Measurements from ENCODE around the gene HCN2.

The HCN2 gene

DNA sequence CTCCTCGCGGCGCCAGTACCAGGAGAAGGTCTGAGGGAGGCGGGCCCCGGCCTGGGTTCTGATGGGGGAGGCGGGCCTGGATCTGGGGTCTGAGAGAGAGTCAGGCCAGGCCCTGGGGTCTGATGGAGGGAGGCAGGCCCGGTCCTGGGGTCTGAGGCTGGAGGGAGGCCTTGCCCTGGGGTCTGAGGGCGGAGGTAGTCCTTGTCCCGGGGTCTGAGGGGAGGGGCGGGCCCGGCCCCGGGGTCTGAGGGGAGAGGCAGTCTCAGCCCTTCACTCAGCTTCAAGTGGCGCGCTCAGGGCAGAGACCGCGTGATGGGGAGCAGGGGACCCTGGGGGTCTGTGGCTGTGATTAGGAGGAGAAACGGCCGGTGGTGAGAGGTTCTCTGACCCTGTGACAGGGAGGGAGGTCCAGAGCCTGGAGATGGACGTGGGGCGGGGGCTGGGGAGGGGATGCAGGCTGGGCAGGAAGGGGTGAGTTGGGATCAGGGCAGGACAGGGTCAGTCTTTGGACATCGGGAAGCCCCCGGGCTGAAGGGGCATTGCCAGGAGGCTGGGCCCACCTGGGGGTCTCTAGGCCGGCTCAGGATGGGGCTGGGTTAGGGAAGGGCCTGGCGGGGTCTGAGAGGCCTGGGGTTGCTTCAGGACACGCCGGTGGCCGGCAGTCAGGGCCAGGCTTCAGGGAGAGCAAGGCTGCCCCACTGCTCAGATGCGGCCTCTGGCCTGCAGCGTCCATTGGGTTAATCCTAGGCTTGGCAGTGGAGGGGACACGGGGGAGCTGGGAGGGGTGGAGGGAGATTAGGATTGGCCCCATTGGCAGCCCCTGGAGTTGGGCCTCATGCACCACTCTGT, 18.7 kb downstream of the HCN2 start:
- H3K27ac ChIP-seq (ENCODE audit: low read depth, low read length, severe bottlenecking), result no peak overlapping the region
- WGBS, 2 experiments (ENCODE audit: insufficient coverage in 2 of 2), result 85 to 90% methylated on average over 17 to 28 of the region's 30 CpGs

DNA sequence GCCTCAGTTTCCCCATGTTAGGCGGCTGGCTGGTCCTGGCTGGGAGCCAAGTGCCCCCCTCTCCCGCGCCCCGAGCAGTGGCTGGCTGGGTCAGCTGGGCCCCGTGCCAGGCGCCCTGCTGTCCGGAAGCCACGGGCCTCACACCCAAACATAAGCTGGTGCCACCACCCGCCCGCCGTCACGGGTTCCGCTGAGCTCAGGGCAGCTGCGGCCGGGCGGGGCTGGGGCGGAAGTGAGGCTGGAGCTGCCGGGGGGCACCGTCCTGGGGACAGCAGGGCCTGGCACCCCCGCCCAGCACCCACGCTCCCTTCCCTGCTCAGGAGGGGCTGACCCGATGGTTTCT, 19.3 kb downstream of the HCN2 start:
- Histone ChIP-seq H3K27ac (ENCODE audit: low read depth, low read length, severe bottlenecking) (no peak overlapping the region), H3K4me3 (ENCODE audit: extremely low read depth, insufficient read depth, low read length, poor library complexity, severe bottlenecking) (no peak overlapping the region), H3K9me3 (ENCODE audit: control insufficient read depth, low read length) (no peaks in the 10 kb centered on the region), H3K36me3 (ENCODE audit: control insufficient read depth, insufficient read depth, low read length) (peaks cover under 1% of the 10 kb centered on the region), H3K4me1 (ENCODE audit: control insufficient read depth, insufficient read depth, low read length, poor library complexity, severe bottlenecking) (peaks cover 8% of the 10 kb centered on the region)
- 96 to 97% methylated on average over 13 to 18 of the region's 22 CpGs for WGBS, 2 experiments (ENCODE audit: insufficient coverage in 2 of 2)

More for the DNA sequence above, 18.7 kb downstream of the HCN2 start:
- Histone ChIP-seq H3K36me3 (ENCODE audit: control insufficient read depth, insufficient read depth, low read length) (no peaks in the 10 kb centered on the region), H3K9me3 (ENCODE audit: control insufficient read depth, low read length) (no peaks in the 10 kb centered on the region), H3K4me1 (ENCODE audit: control insufficient read depth, insufficient read depth, low read length, poor library complexity, severe bottlenecking) (peaks cover 8% of the 10 kb centered on the region), H3K4me3 (ENCODE audit: extremely low read depth, insufficient read depth, low read length, poor library complexity, severe bottlenecking) (no peak overlapping the region)

DNA sequence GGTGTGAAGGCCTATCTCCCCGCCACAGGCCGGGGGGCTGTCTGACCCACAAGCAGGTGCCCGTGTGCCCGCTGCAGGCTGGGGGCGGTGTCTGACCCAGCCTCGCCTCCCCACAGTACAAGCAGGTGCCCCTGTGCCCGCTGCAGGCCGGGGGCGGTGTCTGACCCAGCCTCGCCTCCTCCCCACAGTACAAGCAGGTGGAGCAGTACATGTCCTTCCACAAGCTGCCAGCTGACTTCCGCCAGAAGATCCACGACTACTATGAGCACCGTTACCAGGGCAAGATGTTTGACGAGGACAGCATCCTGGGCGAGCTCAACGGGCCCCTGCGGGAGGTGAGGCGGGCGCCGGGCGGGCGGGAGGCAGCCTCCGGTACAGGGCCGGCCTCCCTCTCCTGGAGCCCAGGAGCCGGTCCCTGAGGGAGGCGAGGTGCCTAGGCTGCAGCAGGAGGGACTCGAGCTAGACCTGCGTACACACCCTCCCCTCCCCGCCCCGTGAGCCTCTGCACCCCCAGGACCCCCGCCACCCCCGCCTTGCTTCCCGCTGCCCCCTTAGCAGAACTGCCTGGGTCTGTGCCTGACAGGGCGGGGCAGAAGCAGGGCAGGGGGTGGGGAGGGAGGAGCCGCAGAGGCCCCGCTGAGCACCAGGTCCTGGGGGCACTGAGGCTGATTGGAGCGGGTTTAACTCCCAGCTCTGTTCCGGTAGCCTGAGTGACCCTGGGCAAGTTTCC, 20.6 kb downstream of the HCN2 start:
- Histone ChIP-seq H3K9me3 (ENCODE audit: control insufficient read depth, low read length) (no peaks in the 10 kb centered on the region), H3K27ac (ENCODE audit: low read depth, low read length, severe bottlenecking) (peak overlapping the region; percentile 69), H3K4me1 (ENCODE audit: control insufficient read depth, insufficient read depth, low read length, poor library complexity, severe bottlenecking) (peaks cover 8% of the 10 kb centered on the region), H3K36me3 (ENCODE audit: control insufficient read depth, insufficient read depth, low read length) (peaks cover 9% of the 10 kb centered on the region), H3K4me3 (ENCODE audit: extremely low read depth, insufficient read depth, low read length, poor library complexity, severe bottlenecking) (no peak overlapping the region)
- WGBS, 2 experiments (ENCODE audit: insufficient coverage in 2 of 2), result 87 to 88% methylated on average over 21 to 27 of the region's 38 CpGs

DNA sequence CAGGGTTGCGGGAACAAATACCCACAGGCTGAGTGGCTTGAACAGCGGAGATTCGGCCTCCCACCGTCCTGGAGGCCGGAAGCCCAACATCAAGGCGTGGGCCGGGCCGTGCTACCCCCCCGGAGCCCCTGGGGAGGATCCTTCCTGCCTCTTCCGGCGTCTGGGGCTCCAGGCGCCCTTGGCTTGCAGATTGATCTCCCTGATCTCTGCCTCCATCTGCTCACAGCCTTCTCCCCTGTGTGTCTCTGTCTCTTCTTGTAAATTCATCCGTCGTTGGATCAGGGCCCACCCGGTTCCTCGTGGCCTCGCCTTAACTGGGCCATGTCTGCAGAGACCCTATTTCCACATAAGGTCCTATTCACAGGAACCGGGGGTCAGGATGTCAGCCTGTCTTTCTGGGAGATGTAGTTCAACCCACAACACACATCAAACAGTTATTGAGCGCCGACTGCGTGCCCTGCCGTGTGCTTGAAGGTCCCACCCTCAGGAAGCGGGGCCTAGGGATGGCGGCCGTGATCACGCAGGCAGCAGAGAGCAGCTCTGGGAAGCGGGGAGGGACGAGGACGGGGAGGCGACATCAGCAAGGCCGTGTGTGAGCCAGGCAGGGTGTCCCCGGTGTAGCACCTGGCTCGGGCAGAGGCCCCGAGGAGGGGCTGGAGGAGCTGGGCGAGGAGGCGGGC, 21.3 kb downstream of the HCN2 start:
- no peak overlapping the region for H3K4me3 ChIP-seq (ENCODE audit: extremely low read depth, insufficient read depth, low read length, poor library complexity, severe bottlenecking)
- peaks cover 12% of the 10 kb centered on the region for H3K36me3 ChIP-seq (ENCODE audit: control insufficient read depth, insufficient read depth, low read length)
- peak overlapping the region; percentile 69 for H3K27ac ChIP-seq (ENCODE audit: low read depth, low read length, severe bottlenecking)
- peaks cover 8% of the 10 kb centered on the region for H3K4me1 ChIP-seq (ENCODE audit: control insufficient read depth, insufficient read depth, low read length, poor library complexity, severe bottlenecking)
- WGBS, 2 experiments (ENCODE audit: insufficient coverage in 2 of 2), result 57 to 60% methylated on average over 28 to 35 of the region's 36 CpGs
- no peaks in the 10 kb centered on the region for H3K9me3 ChIP-seq (ENCODE audit: control insufficient read depth, low read length)

DNA sequence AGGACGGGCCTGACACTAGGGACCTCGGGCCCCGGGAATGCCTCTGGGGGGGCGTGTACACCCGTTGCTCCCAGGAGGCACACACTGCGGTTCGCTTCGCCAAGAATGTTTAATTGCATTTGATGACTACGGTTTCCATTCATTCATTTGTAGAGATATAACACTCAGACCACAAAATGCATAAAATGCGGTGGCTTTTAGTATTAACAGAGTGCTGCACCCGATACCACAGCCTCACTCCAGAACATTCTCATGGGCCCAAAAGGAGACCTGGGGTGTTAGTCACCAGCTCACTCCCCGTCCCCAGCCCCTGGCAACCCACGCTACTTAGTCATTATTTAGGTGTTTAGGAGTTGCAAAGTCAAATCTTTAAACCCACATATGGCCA, 21.8 kb downstream of the HCN2 start:
- H3K27ac ChIP-seq (ENCODE audit: low read depth, low read length, severe bottlenecking), result no peak overlapping the region
- peaks cover 12% of the 10 kb centered on the region for H3K36me3 ChIP-seq (ENCODE audit: control insufficient read depth, insufficient read depth, low read length)
- H3K4me3 ChIP-seq (ENCODE audit: extremely low read depth, insufficient read depth, low read length, poor library complexity, severe bottlenecking), result no peak overlapping the region
- no peaks in the 10 kb centered on the region for H3K9me3 ChIP-seq (ENCODE audit: control insufficient read depth, low read length)
- peaks cover 8% of the 10 kb centered on the region for H3K4me1 ChIP-seq (ENCODE audit: control insufficient read depth, insufficient read depth, low read length, poor library complexity, severe bottlenecking)
- 82 to 86% methylated on average over 9 to 10 of the region's 13 CpGs for WGBS, 2 experiments (ENCODE audit: insufficient coverage in 2 of 2)

DNA sequence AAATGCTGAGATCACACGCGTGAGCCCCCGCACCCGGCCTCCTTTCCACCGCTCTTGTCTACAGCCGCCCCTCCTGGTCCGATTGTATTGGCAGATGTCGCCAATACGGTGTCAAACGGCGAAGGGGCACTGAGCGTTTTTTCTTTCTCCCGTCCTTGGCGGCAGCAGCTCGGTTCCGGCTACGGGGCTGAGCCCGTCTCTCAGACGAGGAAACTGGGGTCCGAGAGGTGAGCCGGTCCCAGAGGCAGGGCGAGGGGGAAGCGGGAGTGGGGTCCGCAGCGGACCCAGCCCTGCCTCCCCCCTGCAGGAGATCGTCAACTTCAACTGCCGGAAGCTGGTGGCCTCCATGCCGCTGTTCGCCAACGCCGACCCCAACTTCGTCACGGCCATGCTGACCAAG, 23.3 kb downstream of the HCN2 start:
- H3K4me3 ChIP-seq (ENCODE audit: extremely low read depth, insufficient read depth, low read length, poor library complexity, severe bottlenecking), result no peak overlapping the region
- no peak overlapping the region for H3K27ac ChIP-seq (ENCODE audit: low read depth, low read length, severe bottlenecking)
- H3K9me3 ChIP-seq (ENCODE audit: control insufficient read depth, low read length), result no peaks in the 10 kb centered on the region
- H3K36me3 ChIP-seq (ENCODE audit: control insufficient read depth, insufficient read depth, low read length), result peaks cover 21% of the 10 kb centered on the region
- H3K4me1 ChIP-seq (ENCODE audit: control insufficient read depth, insufficient read depth, low read length, poor library complexity, severe bottlenecking), result peaks cover 8% of the 10 kb centered on the region
- WGBS, 2 experiments (ENCODE audit: insufficient coverage in 2 of 2), result 95 to 96% methylated on average over 33 of the region's 33 CpGs

DNA sequence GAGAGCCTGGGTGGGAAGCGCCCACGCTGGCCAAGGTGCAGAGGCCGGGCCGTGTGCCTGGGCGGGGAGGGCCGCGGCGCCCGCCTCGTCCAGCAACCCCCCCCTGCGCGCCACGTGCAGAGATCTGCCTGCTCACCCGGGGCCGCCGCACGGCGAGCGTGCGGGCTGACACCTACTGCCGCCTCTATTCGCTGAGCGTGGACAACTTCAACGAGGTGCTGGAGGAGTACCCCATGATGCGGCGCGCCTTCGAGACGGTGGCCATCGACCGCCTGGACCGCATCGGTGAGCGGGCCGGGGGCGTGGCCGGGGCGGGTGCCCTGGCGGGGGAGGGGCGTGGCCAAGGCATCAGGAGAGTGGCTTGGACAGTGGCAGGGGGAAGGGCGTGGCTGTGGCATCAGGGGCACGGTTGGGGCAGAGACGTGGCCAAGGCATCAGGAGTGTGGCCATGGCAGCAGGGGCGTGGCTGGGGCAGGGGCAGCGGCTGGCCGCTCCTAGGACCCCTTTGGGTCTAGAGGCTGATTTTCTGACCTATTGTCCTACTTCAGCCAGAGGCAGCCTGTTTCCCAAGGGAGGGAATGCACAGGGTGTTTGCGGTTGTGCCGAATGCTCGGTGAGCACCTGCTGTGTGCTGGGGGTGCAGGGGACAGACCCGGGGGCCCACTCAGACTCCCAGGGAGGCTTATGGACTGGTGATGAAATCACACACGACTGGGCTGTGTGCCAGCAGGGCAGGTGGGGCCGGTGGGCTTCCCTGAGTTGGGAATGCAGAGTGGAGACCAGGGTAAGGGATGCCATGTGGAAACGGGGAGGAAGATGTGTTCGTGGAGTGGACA, 24.3 kb downstream of the HCN2 start:
- Histone ChIP-seq H3K27ac (ENCODE audit: low read depth, low read length, severe bottlenecking) (no peak overlapping the region), H3K4me1 (ENCODE audit: control insufficient read depth, insufficient read depth, low read length, poor library complexity, severe bottlenecking) (peaks cover 8% of the 10 kb centered on the region), H3K9me3 (ENCODE audit: control insufficient read depth, low read length) (no peaks in the 10 kb centered on the region), H3K36me3 (ENCODE audit: control insufficient read depth, insufficient read depth, low read length) (peaks cover 31% of the 10 kb centered on the region), H3K4me3 (ENCODE audit: extremely low read depth, insufficient read depth, low read length, poor library complexity, severe bottlenecking) (no peak overlapping the region)
- 96 to 97% methylated on average over 41 to 54 of the region's 54 CpGs for WGBS, 2 experiments (ENCODE audit: insufficient coverage in 2 of 2)

DNA sequence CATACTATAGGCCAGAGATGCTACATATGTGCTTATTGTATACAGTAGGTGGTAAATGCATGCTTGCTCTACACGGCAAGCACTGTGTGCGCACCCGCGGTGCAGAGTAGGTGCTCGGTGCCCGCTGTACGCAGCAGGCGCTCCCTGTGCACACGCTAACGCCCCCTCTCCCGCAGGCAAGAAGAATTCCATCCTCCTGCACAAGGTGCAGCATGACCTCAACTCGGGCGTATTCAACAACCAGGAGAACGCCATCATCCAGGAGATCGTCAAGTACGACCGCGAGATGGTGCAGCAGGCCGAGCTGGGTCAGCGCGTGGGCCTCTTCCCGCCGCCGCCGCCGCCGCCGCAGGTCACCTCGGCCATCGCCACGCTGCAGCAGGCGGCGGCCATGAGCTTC, 25.9 kb downstream of the HCN2 start:
- no peak overlapping the region for H3K27ac ChIP-seq (ENCODE audit: low read depth, low read length, severe bottlenecking)
- peaks cover 8% of the 10 kb centered on the region for H3K4me1 ChIP-seq (ENCODE audit: control insufficient read depth, insufficient read depth, low read length, poor library complexity, severe bottlenecking)
- WGBS, 2 experiments (ENCODE audit: insufficient coverage in 2 of 2), result 87 to 91% methylated on average over 21 to 31 of the region's 33 CpGs
- no peak overlapping the region for H3K4me3 ChIP-seq (ENCODE audit: extremely low read depth, insufficient read depth, low read length, poor library complexity, severe bottlenecking)
- no peaks in the 10 kb centered on the region for H3K9me3 ChIP-seq (ENCODE audit: control insufficient read depth, low read length)
- peaks cover 45% of the 10 kb centered on the region for H3K36me3 ChIP-seq (ENCODE audit: control insufficient read depth, insufficient read depth, low read length)

DNA sequence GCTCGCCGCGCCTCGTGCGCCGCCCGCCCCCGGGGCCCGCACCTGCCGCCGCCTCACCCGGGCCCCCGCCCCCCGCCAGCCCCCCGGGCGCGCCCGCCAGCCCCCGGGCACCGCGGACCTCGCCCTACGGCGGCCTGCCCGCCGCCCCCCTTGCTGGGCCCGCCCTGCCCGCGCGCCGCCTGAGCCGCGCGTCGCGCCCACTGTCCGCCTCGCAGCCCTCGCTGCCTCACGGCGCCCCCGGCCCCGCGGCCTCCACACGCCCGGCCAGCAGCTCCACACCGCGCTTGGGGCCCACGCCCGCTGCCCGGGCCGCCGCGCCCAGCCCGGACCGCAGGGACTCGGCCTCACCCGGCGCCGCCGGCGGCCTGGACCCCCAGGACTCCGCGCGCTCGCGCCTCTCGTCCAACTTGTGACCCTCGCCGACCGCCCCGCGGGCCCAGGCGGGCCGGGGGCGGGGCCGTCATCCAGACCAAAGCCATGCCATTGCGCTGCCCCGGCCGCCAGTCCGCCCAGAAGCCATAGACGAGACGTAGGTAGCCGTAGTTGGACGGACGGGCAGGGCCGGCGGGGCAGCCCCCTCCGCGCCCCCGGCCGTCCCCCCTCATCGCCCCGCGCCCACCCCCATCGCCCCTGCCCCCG, 26.5 kb downstream of the HCN2 start:
- Histone ChIP-seq H3K9me3 (ENCODE audit: control insufficient read depth, low read length) (no peaks in the 10 kb centered on the region), H3K4me3 (ENCODE audit: extremely low read depth, insufficient read depth, low read length, poor library complexity, severe bottlenecking) (no peak overlapping the region), H3K4me1 (ENCODE audit: control insufficient read depth, insufficient read depth, low read length, poor library complexity, severe bottlenecking) (peaks cover 4% of the 10 kb centered on the region), H3K36me3 (ENCODE audit: control insufficient read depth, insufficient read depth, low read length) (peaks cover 45% of the 10 kb centered on the region), H3K27ac (ENCODE audit: low read depth, low read length, severe bottlenecking) (no peak overlapping the region)
- whole genome bisulfite sequencing, 2 experiments (ENCODE audit: insufficient coverage in 2 of 2), result 82 to 90% methylated on average over 28 to 69 of the region's 97 CpGs

Data from mesodermal cell (in vitro differentiated cells).